ENCODE results near the gene VPS37D.

DNA sequence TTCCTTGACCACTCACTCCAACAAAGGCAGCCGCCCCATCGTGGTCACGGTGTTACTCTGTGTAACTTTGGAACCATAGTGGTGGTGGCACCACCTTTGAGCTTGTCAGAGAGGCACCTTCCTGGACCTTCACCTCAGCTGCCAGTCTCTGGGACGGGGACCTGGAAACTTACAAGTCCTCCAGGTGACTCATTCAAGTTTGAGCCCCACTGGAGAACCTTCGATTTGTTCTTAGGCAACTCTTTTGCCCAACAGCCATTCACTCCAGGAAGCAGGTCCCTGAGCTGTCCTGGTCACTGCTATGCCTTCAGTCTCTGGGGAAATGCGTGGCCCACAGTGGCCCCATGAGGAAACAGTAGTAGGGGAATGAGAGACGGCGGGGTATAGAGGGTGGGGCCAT is 34.6 kb downstream of the VPS37D start:
- TF ChIP-seq, protein P1, sequence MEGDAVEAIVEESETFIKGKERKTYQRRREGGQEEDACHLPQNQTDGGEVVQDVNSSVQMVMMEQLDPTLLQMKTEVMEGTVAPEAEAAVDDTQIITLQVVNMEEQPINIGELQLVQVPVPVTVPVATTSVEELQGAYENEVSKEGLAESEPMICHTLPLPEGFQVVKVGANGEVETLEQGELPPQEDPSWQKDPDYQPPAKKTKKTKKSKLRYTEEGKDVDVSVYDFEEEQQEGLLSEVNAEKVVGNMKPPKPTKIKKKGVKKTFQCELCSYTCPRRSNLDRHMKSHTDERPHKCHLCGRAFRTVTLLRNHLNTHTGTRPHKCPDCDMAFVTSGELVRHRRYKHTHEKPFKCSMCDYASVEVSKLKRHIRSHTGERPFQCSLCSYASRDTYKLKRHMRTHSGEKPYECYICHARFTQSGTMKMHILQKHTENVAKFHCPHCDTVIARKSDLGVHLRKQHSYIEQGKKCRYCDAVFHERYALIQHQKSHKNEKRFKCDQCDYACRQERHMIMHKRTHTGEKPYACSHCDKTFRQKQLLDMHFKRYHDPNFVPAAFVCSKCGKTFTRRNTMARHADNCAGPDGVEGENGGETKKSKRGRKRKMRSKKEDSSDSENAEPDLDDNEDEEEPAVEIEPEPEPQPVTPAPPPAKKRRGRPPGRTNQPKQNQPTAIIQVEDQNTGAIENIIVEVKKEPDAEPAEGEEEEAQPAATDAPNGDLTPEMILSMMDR (conservative IDR thresholded peaks at IDR 0.05): no peak
- TF ChIP-seq EZH2 (IDR thresholded peaks at IDR 0.05; ENCODE audit: low read depth): no peak

Data from PC-9 (cell line).